Liver (tissue), 3 donors: ENCODE results near the gene RAPGEF4.

Experiments used
- ATF3 ChIP-seq: IDR thresholded peaks from 2 replicates; pipeline ENCODE4 v1.6.1; 2016; ENCODE audit warnings: antibody characterized with exemption
- HNF4A ChIP-seq, 2 donors: conservative IDR thresholded peaks; 2 replicates each; pipeline ENCODE4 v1.6.1; 2016; ENCODE audit warnings: antibody characterized with exemption in 2 of 2, mild to moderate bottlenecking in 2 of 2
- REST ChIP-seq: IDR thresholded peaks from 2 replicates; pipeline ENCODE4 v1.6.1; 2016; ENCODE audit warnings: antibody characterized with exemption, mild to moderate bottlenecking
- SP1 ChIP-seq: IDR thresholded peaks from 2 replicates; pipeline ENCODE4 v1.6.1; 2018; ENCODE audit warnings: antibody characterized with exemption, mild to moderate bottlenecking
- TAF1 ChIP-seq: conservative IDR thresholded peaks from 2 replicates; pipeline ENCODE4 v1.6.1; 2016; ENCODE audit warnings: antibody characterized with exemption, mild to moderate bottlenecking
- TF ChIP-seq, protein P1 (sequence below): fragments of 150-350 bp; IDR thresholded peaks from 2 replicates; pipeline ENCODE4 v1.5.1; 2017; ENCODE audit warnings: improper control_type of control experiment, low read depth, low read length; ENCODE audit not compliant: missing input control
- donor health status: healthy.
- donor health status: healthy.

DNA sequence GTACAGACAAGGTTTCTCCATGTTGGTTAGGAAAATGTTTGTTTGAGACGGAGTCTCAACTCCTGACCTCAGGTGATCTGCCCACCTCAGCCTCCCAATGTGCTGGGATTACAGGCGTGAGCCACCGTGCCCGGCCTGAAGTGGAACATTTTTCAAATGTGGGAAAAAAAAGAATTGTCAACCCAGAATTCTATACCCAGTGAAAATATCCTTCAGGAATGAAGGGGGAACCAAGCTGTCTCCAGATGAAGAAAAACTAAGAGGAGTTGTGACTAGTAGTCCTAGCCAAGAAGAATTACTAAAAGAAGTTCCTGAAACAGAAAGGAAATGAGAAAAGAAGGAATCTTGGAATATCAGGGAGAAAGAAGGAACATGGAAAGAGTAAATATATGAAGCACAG is 25.7 kb downstream of the RAPGEF4 start:
- TF ChIP-seq, protein P1, sequence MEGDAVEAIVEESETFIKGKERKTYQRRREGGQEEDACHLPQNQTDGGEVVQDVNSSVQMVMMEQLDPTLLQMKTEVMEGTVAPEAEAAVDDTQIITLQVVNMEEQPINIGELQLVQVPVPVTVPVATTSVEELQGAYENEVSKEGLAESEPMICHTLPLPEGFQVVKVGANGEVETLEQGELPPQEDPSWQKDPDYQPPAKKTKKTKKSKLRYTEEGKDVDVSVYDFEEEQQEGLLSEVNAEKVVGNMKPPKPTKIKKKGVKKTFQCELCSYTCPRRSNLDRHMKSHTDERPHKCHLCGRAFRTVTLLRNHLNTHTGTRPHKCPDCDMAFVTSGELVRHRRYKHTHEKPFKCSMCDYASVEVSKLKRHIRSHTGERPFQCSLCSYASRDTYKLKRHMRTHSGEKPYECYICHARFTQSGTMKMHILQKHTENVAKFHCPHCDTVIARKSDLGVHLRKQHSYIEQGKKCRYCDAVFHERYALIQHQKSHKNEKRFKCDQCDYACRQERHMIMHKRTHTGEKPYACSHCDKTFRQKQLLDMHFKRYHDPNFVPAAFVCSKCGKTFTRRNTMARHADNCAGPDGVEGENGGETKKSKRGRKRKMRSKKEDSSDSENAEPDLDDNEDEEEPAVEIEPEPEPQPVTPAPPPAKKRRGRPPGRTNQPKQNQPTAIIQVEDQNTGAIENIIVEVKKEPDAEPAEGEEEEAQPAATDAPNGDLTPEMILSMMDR: no peak
- no peak for TF ChIP-seq SP1
- TF ChIP-seq TAF1: no peak
- no peak for TF ChIP-seq HNF4A (conservative IDR thresholded peaks at IDR 0.05)
- TF ChIP-seq ATF3: no peak
- TF ChIP-seq REST: no peak
